GM19395 (cell line): Measurements from ENCODE around the gene MLLT1.

ENCODE experiments used
- ATAC-seq: cut with Tn5 transposase; IDR thresholded peaks from one replicate; pipeline ENCODE4 v1.9.1; 2021; ENCODE audit warnings: mild to moderate bottlenecking, moderate library complexity; ENCODE audit not compliant: unreplicated experiment

Gene MLLT1

DNA sequence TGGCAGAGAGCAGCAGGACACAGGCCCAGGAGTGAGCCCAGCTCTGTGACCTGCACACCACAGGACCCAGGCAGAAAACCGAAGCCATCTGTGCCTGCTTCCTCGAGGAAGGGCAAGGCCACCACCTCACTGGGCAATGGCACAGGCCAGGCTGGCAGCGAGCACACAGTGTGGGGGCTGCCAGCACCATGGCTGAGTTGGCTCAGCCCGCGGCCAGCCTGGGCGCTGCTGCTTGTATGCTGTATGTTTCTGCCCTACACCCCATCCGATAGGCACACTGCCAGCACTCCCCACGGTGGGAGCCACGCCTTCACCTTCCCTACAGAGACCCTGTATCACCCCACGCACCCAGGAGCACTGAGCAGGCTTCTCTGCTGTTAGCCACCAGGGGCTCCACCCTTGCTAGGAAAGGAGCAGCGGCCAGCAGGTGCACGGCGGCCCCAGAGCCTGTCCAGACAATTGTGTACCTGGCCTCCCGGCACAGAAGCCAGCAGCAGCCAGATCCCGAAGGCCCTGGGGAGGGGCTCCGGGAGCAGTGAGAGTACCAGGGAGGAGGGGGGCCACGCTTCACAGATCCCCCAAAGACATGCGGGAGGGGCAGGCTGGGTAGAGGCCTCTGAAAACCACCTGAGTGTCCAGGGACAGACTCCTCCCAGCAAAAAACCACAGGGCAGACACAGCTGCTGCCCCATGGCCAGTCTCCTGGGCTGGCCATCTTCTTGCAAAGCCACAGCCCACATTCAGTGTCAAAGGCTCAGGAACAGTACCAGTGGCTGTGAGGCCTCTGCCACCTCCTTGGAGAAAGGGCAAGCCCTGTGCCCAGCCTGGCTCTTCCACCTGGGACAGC, 56.1 kb downstream of the MLLT1 start:
- no peak for ATAC-seq

DNA sequence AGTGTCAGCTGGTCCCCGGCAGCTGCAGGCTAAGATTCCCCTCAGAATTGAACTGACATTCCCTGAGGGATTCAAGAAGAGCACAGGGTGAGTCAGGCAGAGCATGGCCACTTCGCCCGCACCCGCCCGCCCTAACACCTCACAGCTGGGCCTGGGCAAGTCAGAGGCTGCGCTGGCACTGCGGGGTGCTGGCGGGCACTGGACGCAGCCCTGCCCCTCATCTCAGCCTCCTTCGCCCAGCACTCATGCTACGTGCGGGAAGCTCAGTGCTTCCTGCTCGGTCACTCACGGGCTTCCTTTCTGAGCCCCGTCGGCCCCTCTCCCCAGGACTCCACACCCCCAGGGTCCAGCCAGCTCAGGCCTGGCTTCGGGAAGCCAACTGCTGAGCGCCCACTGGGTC, 56.9 kb downstream of the MLLT1 start:
- no peak for ATAC-seq

DNA sequence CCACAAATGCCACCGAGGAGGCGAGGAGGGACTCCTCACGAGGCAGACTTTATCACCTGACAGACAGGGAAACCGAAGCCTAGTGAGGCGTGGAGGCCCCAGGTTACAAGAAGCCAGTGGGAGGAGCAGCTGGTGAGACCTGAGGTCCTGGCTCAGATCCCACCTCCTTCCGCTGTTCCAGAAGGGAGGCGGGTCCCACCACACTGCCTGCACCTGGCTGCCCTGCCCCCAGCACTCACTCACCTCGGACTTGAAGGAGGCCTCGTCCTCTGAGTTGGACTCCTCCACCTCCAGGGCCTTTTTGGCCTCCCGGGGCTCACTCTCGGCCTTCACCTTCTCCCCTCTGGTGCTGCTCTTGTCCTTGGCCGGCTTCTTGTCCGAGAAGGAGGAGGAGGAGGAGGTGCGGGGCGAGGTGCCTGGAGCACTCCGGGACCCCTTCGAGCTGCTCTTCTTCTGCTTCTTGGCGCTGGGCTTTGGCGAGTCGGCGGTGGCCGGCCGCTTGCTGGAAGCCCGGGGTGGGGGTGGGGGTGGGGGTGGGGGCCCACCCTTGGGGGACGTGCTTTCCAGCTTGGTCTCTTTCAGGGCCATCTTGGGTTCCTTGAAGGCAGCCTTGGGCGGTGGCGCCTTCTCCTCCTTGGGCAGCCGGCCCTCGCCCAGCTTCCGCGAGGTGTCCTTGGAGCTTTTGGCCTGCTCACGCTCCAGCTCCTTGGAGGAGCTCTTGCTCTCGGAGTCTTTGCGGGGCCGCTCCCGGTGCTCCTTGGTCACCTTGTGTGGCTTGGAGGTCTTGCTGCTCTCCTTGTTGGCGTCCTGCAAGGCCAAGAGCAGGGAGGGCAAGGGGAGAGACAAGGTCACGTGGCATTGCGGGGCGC, 57.7 kb downstream of the MLLT1 start:
- no peak for ATAC-seq

DNA sequence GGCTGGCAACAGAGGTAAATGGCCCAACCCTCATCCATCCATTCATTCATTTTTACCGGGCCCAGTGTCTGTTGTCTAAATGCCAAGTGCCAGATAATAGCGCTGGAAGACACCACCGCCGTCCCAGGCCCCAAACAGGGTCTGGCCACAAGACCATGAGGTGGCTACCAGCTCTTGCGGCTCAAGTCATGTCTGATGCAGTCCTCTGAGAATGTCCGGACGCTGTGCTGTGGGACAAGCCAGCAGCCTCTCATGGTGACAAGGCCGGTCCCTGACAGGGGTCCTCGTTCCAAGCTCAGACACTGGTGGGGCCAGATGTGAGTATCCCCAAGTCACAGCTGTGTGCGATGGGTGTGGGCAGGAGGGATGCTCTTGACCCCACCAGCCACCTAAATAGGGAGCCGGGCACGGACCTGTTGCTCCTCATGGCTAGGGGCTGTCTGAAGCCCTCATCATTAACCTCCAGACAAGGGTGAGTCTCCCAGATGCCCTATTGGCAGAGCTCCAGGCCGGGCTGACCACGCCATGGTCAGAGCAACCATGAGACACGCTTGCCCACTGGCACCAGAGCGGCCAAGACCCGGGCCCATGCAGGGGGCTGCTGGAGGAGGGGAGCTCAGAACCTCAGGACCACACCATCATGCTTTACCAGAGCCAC, 58.4 kb downstream of the MLLT1 start:
- no peak for ATAC-seq

DNA sequence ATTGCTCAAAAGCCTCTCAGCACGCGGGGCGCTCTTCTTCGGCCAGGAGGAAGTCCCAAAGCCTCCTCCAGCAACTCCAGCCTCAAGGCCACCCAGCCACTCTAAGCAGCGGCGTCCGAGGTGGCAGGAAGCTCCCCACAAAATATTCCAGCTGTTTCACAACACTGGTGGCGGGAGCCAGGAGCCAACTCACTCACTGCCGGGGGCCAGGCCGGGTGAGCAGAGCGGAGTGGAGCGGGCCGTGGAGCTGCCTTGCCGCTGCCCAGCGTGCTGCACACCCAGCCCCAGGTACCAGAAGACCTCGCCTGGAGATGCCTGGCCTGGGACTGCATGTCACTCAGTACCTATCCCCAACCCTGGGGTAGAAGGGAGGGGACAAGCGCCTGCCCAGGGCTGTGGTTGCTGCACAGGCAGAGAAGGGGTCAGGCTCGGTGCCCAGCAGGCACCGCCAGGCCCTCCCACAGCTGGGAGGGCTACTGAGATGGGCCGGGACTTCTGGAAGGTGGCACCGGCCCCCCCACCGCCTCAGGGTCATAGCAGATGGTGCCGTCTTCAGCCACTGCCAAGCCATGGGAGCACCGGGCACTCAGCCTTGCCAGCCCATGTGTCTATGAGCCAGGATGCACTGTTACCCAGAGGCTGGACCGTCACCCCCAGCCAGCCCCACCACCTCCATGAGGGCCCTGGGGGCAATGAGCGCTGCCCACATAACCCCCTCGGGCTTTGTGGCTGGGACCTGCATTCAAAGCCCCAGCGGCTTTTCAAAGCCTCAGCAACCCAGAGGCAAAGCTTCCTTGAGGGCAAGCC, 59.2 kb downstream of the MLLT1 start:
- ATAC-seq = no peak

DNA sequence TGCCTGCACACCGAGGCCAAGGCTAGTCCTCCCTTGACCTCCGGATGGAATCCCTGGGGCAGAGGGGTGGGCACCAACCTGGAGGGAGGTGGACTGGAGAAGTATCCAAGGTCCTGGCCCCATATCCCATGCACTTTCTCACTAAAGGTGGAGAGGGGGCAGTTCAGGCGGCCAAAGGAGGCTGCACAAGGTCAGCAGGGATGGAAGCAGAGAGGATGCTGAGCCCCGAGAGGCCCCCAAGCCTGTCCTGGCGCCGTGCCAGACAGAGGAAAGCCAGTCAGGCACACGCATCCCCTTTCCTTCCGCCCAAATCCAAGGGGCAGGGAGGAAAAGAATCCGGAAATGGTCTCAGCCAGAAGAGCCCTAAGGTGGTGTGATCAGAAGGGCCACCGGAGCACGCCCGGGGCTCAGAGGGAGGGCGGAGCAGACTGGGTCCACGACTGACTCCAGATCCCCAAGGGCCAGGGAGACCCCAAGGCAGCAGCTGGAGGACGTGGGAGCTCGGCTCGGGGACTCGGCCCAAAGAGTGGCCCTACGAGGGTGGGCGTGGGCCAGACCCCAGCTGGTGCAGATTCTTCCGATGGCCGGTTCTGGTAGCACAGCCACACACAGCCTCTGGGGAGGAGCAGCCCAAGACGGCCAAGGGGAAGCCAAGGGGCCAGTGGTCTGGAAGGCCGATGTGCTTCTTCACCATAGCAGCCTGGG, 60.0 kb downstream of the MLLT1 start:
- ATAC-seq = no peak

DNA sequence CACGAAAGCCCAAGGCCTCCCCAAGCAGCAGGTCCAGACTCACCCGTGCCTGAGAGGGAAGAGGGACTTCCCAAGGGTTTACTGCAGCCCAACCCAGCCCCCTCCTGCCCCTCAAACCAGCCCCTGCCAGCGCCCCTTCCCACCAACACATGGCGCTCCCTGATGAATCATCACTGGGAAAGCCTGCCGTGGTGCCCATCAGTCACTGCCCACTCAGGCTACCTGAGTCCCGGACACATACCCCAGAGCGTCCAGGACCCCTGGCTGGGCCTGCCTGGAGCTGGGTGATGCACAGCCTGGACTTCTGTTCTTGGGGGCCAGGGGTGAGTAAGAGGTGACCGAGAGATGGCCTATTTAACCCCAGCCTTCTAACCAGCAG, 60.6 kb downstream of the MLLT1 start:
- no peak for ATAC-seq

DNA sequence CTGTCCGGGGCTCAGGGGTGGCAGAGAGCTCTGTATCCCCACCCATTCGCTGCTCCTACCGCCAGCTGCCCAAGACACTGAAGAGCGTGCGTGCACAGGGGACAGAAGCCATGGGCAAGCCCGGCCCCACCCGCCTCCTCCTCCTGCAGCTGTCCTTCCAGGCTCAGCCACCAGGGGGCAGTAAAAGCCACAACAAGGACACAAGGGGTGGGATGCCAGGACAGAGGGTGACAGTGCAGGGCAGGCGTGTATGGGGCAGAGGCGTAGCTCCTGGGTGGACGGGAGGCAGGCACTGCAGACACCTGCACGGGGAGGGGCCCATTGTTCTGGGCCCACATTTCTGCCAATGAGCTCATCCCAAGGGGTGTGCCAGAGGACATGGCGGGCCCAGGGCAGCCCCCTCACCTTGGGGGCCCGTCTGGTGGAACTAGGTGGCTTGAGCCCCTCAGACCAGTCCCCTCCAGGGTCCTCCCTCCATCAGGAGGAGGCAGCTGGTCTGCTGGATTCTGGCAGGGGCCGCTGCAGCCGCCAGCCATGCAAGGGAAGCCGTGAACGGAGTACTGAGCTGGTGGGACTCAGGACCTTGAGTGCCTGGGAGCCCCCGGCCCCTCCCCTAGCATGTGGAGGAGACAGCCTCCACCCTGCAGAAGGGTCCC, 61.2 kb downstream of the MLLT1 start:
- no peak for ATAC-seq

DNA sequence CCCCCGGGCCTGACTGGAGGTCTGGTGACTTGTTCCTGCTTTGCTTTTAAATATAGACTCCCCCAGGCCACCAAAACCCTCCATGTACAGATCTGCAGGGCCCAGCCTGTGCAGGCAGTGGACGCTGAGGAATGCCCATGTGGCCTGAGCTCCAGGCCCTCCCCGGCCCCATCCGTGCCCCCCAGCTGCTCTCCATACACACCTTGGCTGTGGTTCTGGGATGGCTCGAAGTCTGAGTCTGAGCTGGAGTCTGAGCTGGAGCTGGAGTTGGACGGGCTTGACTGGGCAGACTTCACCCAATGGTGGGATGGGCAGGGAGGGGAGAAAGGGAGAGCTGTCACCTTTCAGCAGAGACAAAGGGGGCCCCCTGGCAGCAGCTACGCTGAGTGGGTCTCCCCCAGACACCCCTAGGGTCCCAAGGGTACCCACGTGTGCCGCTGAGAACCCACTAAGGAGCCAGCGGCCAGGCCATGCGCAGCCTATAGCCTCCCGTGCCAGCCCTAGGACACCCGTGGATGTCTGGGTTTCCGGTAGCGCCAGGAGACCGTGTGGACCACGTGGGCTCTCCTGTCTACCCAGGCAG, 61.9 kb downstream of the MLLT1 start:
- ATAC-seq = no peak

DNA sequence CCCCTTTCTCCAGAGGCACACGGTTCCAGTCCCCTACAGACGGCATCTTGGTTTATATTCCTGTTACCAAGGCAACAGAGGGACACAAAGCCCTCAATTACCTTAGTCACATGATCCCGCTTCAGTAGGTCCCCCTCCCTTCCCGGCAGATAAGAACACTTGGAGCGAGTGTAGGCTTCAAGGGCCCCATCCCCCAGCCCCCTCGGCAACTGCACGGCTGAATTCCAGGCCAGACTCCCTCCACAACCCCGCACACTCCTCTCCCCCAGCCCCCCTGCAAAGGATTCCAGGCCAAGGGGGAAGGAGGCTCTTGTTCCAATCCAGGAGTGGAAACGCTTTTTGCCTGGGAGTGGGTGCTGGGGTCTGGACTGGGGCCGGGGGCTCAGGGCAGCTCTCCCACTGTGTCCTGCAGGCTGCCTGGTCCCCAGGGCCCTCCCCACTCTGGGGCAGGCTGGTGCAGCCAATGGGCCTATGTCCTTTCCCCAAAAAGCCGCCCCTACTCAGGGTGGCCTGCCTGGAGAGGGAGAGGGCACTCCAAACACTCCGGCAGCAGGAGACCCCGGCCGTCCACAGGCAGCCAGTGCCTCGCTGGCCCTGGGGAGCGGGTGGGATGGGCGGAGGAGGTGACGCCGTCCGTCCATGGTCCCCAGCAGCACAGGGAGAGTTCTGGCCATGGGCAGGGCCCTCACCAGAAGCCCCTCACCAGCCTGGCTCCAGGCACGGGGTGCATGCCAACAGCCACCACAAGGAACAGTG, 62.6 kb downstream of the MLLT1 start:
- ATAC-seq = no peak

DNA sequence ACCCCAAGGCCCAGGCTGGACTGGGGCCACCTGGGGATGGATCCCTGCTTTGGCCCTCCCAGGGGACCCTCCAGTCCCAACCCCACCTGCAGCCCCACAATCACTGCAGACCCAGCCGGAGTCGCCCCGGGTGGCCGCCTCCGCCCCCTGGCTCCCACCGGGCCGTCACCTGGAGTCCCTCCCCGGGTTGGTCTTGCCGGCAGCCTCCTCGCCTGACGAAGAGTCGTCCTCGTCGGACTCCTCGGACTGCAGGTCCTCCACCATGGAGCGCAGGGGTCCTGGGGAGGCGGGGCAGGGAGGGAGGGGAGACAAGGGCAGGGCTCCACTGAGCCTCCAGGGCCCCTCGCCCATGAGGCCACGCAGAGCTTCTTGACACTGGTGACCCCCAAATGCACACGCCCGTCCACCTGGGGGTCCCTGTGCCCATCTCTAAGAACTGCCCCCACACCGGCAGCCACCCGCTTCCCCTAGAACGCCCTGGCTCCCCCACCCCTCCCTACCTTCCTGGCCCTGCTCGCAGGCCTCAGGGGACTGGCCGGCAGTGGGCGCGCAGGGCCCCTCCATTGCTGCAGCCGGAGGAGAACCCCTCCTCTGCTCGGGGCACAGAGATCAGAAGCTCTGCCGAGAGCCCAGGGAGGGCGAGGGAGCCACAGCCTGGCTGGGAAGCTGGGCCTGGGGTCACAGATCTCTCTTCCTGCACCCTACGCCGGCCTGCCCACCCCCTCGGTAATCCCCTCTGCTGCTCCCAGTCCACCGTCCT, 63.4 kb downstream of the MLLT1 start:
- no peak for ATAC-seq

DNA sequence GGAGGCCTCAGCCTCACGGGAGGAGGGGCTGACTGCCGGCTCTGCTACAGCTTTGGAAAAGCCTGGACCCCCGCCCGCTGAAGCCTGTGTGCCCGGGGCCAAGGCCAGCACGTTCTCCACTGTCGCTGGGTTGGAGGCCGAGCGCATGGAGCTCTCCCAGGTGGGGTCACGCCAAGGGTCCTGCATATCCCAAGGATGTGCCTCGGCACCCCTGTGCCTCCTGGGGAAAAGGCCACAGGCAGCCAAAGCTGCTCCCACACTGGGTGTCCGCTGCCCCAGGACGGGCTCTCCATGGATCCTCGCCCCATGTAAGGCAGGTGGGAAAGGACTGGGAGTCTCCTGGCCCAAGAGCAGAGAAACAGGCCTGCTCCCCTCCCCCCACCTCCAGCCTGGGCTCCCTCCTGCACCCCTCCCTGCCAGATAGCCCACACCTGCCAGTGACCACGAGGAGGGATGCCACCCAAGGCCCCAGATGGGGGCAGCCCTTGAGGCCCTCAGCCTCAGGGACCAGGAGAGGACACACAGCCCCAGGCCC, 64.0 kb downstream of the MLLT1 start:
- no peak for ATAC-seq

DNA sequence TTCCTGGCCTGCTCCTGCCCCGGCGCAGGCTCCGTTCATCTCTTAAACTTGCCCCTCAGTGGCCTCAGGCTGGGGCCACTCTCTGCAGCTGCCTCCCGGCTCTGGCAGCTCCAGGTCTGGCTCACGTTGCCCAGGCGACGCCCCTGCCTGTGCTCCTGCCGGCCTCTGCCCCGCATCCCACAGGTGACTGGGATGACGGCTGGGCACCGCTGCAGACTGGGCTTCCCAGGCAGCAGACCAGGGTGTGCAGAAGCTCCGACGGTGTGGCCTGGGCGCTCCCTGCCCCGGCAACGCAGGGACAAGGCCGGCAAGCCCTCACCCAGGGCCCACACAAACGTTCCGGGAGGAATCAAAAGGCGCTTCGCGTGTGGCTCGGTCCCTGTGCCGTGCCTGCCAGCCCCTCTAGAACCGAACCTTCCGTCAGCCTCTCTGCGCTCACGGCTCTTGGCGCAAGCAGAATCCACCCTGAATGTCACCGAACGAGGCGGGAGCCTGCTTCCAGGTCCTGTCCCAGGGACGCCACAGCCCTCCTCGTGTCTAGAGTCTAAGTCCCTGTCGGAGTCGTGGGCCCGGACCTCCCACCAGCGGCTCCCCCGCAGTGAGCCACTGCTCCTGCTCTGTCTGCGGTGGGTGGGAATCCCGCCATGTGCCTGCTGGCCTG, 64.8 kb downstream of the MLLT1 start:
- ATAC-seq = no peak

DNA sequence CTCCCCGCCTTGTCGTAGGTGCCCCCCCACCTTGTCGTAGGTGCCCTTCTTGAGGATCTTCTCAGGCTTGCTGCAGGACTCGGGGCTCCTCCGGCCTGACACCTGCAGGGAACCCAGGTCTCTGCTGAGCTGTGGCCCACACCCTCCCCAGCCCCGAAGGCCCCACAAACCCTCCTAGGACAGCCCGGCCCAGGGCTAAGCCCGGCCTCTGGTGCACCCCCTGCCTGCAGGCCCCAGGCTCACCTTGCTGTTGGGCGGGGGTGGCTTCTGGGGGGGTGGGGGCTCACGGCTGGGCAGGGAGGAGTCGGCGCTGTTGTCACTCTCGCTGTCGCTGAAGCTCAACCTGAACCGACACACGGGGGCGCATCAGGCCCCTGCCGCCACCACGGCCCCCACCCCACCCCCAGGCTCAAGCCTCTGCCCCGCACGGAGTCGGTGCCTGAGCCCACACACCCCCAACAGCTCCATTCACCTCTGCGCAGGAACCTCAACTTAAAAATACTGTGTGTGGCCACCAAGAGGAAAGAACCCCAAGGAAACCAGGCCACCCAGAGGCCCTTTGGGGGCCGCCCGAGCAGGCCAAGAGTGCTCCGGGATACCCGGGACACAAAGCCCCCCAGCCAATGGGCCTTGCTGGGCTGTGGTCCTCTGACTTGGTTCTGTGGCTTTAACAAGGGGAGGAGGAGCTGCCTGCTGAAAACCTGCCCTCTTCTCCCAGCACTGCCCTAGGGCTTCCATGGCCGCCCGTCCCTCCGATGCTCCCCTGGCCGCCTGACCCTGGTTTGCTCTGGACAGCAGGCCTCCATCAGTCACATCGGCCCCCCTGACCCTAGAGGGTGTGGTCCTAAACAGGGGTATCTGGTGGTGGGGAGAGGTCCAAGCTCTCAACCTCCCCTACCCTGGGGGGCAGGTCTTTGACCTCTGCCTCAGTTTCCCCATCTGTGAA, 65.8 kb downstream of the MLLT1 start:
- no peak for ATAC-seq

DNA sequence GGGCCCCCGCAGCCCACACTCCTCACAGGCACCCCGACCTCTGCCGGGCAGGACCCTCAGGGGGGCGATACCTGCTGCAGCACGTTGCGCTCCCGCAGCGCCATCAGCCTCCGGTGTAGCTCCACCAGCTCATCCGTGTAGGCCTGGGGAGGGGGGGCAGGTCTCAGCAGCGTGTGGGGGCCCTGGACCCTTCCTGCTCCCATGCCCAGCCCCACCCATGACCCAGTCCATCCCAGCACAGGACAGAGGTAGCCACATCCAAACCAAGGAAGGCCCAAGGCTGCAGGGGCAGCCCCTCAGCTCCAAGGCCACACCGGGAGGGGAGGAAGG, 66.5 kb downstream of the MLLT1 start:
- ATAC-seq = no peak
